CD4-positive, alpha-beta memory T cell (primary cell): ENCODE measurements around the gene IL34. TPM values are rescaled to one million over a fixed set of nuclear protein-coding genes. Genes with fewer than 3 reads are reported as not detected.
"Not testable (repeated sequence)": the region's sequence is repeated elsewhere in the genome, so short reads cannot be mapped to it uniquely, and the experiment has no call there.

Experiments
- CTCF ChIA-PET: fragments of 350-600 bp; sonication (Branson Sonifier 250); formaldehyde crosslinking; loops from one replicate; lab custom pipeline; 2021; ENCODE audit warnings: inconsistent platforms; ENCODE audit not compliant: partially characterized antibody; lab: Charles Lee
- POLR2A ChIA-PET: fragments of 350-600 bp; sonication (Branson Sonifier 250); formaldehyde crosslinking; loops from one replicate; lab custom pipeline; 2021; ENCODE audit not compliant: partially characterized antibody; lab: Charles Lee
- DNase-seq, 5 donors: peaks; one replicate each; pipeline versions ENCODE4 v3.0.0 to v3.0.0-alpha.2; 2020 to 2022; ENCODE audit warnings: mixed read lengths in 1 of 5
- H3K27ac ChIP-seq: one replicate; pipeline ENCODE4 v1.7.0; 2013; ENCODE audit warnings: low read depth, low read length
- H3K27me3 ChIP-seq: 2 replicates; pipeline ENCODE4 v1.7.0; 2013; ENCODE audit warnings: mild to moderate bottlenecking, low read length, moderate library complexity; ENCODE audit not compliant: insufficient read depth
- H3K36me3 ChIP-seq: 2 replicates; pipeline ENCODE4 v1.7.0; 2013; ENCODE audit warnings: mild to moderate bottlenecking, low read length, moderate library complexity; ENCODE audit not compliant: insufficient read depth
- H3K4me1 ChIP-seq: 2 replicates; pipeline ENCODE4 v1.7.0; 2013; ENCODE audit warnings: mild to moderate bottlenecking, low read length, moderate library complexity; ENCODE audit not compliant: insufficient read depth
- H3K4me3 ChIP-seq, 2 donors: one replicate each; pipeline ENCODE4 v1.7.0; 2013; ENCODE audit warnings: low read length in 2 of 2, mild to moderate bottlenecking in 1 of 2
- H3K9me3 ChIP-seq, 2 donors: one replicate each; pipeline ENCODE4 v1.7.0; 2013; ENCODE audit warnings: low read length in 2 of 2, control low read depth in 1 of 2; ENCODE audit not compliant: control insufficient read depth in 1 of 2
- H3K27ac Mint-ChIP-seq, 7 donors: one replicate each; pipeline ENCODE4 v1.8.0; 2020 to 2021; ENCODE audit warnings: mixed read lengths in 7 of 7, mild to moderate bottlenecking in 6 of 7, inconsistent platforms in 3 of 7, moderate library complexity in 3 of 7
- H3K27me3 Mint-ChIP-seq, 2 donors: one replicate each; pipeline ENCODE4 v1.8.0; 2020 to 2021; ENCODE audit warnings: mixed read lengths in 2 of 2
- H3K36me3 Mint-ChIP-seq, 2 donors: one replicate each; pipeline ENCODE4 v1.8.0; 2020 to 2021; ENCODE audit warnings: mixed read lengths in 2 of 2, inconsistent platforms in 1 of 2, mild to moderate bottlenecking in 1 of 2
- H3K4me1 Mint-ChIP-seq, 4 donors: one replicate each; pipeline ENCODE4 v1.8.0; 2020 to 2021; ENCODE audit warnings: mixed read lengths in 4 of 4, mild to moderate bottlenecking in 1 of 4
- H3K4me3 Mint-ChIP-seq, 8 donors: one replicate each; pipeline ENCODE4 v1.8.0; 2020 to 2021; ENCODE audit warnings: mixed read lengths in 8 of 8, mild to moderate bottlenecking in 7 of 8, moderate library complexity in 6 of 8, inconsistent platforms in 3 of 8
- H3K9me3 Mint-ChIP-seq, 8 donors: one replicate each; pipeline ENCODE4 v1.8.0; 2020 to 2021; ENCODE audit warnings: mixed read lengths in 8 of 8, mild to moderate bottlenecking in 5 of 8, inconsistent platforms in 3 of 8, moderate library complexity in 1 of 8
- intact Hi-C: fragments of 100-400 bp; cut with micrococcal nuclease; formaldehyde crosslinking; loops from one replicate; pipeline ENCODE4 v1.15.1; 2023
- polyA plus RNA-seq, 2 donors: library from polyadenylated mRNA; unstranded; fragments of 300-500 nt; fragmentation: Illumina TruSeq; gene quantifications; one replicate each; pipeline ENCODE4 v1.2.3, GENCODE V29; 2021
- total RNA-seq, 2 experiments: library from RNA; stranded (reverse); gene quantifications; one replicate each; pipeline ENCODE4 v1.2.3, GENCODE V29; 2021

Gene IL34
- total and polyA plus RNA-seq, 4 experiments from 2014 or later: not detected

- intact Hi-C loops: no loop called here
- CTCF ChIA-PET: no interaction called here
- no peaks in the 10 kb centered on the region for H3K27me3 Mint-ChIP-seq
These were observed 18.2 kb downstream of the IL34 start for GRCh38 chr16:70664325-70665112.

DNA sequence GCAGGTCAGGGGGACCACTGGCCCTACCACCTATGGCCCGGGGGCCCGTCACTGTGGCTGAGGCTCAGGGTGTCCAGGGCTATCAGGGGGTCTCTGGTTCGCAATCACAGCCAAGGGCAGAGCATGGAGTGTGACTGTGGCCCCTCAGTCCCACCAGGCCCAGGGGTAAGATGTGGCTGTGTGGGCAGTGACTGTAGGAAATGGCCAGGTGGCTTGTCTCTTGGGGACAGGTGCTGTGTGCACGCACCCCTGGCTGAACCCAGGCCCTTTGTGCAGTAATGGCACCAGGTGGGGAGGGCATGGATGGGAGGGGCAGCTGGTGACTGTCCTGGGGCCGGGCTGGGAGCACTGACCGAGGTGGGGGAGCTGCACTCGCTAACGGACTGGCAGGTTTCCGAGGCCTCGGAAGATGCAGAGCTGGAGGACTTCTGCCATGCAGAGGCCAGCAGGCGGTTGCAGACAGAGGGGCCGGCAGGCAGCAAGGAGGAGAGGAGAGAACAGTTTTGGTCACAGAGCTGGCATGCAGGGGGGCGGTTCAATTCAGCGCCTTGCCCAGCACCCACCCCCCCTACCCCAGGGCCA, 18.8 kb downstream of the IL34 start:
- no peaks in the 10 kb centered on the region for H3K4me1 ChIP-seq
- H3K36me3 ChIP-seq: no peaks in the 10 kb centered on the region
- CTCF ChIA-PET: no interaction called here
- Mint-ChIP-seq H3K9me3 (no peaks in the 10 kb centered on the region), H3K27ac (no peak overlapping the region), H3K36me3 (peaks cover 0 to 19% of the 10 kb centered on the region in 2 donors), H3K4me3 (no peak overlapping the region), H3K4me1 (no peaks in the 10 kb centered on the region), H3K27me3 (no peaks in the 10 kb centered on the region)
- intact Hi-C loops: no loop called here
- DNase-seq: no peak
- H3K27ac ChIP-seq: no peak overlapping the region
- no peaks in the 10 kb centered on the region for H3K9me3 ChIP-seq
- no peaks in the 10 kb centered on the region for H3K27me3 ChIP-seq
- POLR2A ChIA-PET: no interaction called here
- H3K4me3 ChIP-seq: no peak overlapping the region

More at GRCh38 chr16:70664325-70665112, 18.2 kb downstream of the IL34 start:
- Mint-ChIP-seq H3K27ac (no peak overlapping the region), H3K9me3 (no peaks in the 10 kb centered on the region), H3K4me1 (no peaks in the 10 kb centered on the region), H3K4me3 (no peak overlapping the region), H3K36me3 (peaks cover 0 to 19% of the 10 kb centered on the region in 2 donors)
- H3K9me3 ChIP-seq: no peaks in the 10 kb centered on the region
- POLR2A ChIA-PET: no interaction called here
- no peak overlapping the region for H3K27ac ChIP-seq
- no peak for DNase-seq
- H3K4me3 ChIP-seq: no peak overlapping the region
- no peaks in the 10 kb centered on the region for H3K27me3 ChIP-seq
- no peaks in the 10 kb centered on the region for H3K4me1 ChIP-seq
- no peaks in the 10 kb centered on the region for H3K36me3 ChIP-seq

DNA sequence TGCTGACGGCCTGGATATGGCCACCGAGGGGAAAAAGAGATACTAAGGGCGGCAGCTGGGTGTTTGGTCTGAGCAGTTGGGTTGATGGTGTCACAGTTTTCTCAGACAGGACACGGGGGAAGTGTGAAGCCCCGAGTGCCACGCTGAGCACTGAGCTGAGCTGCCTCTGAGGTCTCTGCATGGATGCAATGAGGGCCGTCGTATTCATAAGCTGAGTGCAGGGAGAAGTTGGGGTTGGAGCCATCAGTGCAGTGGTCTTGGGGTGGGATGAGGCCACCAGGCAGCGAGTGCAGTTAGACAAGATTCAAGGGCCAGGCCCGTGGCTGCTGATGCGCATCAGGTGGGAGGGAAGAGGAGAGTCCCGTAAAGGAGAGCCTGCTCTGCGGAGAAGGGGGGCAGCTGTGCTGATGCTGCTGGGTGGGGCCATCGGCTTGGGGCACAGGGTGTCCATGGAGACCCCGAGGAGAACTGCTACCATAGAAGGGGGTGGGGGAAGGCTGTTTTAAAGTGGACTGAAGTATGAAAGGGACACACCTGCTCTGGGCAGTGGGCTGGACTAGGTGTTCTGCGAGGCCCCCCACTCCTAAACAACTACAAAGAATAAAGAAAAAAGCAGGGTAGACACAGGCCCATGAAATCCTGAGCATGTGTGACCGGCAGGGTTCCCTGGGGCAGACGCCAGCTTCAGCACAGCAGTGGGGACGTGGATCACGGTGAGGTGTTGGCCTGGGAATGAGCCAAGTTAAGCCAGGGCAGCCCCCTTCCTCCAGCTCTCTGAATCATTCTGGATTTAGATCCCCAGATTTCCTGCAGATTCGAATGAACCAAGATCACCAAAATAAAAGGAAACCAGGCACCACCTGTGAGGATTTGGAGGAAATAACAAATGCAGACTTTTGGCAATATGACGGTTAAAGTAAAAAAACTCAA, 19.7 kb downstream of the IL34 start:
- H3K4me1 Mint-ChIP-seq: no peaks in the 10 kb centered on the region
- H3K27ac ChIP-seq: no peak overlapping the region
- H3K4me3 ChIP-seq: no peak overlapping the region
- ChIA-PET POLR2A (no interaction called here), CTCF (no interaction called here)
- peaks cover 0 to 1% (median 0%) of the 10 kb centered on the region in 8 donors for H3K9me3 Mint-ChIP-seq
- intact Hi-C loops: no loop called here
- no peak for DNase-seq
- H3K36me3 ChIP-seq: no peaks in the 10 kb centered on the region
- H3K4me1 ChIP-seq: no peaks in the 10 kb centered on the region
- H3K9me3 ChIP-seq: no peaks in the 10 kb centered on the region
- H3K36me3 Mint-ChIP-seq: peaks cover 0 to 19% of the 10 kb centered on the region in 2 donors
- H3K27me3 Mint-ChIP-seq: no peaks in the 10 kb centered on the region
- H3K4me3 Mint-ChIP-seq: no peak overlapping the region
- H3K27ac Mint-ChIP-seq: peak overlapping the region in 1 of 7 donors; percentile 35
- H3K27me3 ChIP-seq: no peaks in the 10 kb centered on the region

GRCh38 chr16:70670175-70670574, 23.8 kb downstream of the IL34 start:
- H3K4me1 ChIP-seq: no peaks in the 10 kb centered on the region
- Mint-ChIP-seq H3K36me3 (peaks cover 0 to 19% of the 10 kb centered on the region in 2 donors), H3K27me3 (no peaks in the 10 kb centered on the region), H3K4me3 (no peak overlapping the region), H3K27ac (peak overlapping the region in 1 of 7 donors; percentile 36), H3K9me3 (peaks cover 0 to 1% (median 0%) of the 10 kb centered on the region in 8 donors), H3K4me1 (no peaks in the 10 kb centered on the region)
- no peak overlapping the region for H3K27ac ChIP-seq
- intact Hi-C loops: no loop called here
- POLR2A ChIA-PET: no interaction called here
- DNase-seq: no peak
- no peaks in the 10 kb centered on the region for H3K27me3 ChIP-seq
- H3K9me3 ChIP-seq: no peaks in the 10 kb centered on the region
- CTCF ChIA-PET: no interaction called here
- H3K4me3 ChIP-seq: no peak overlapping the region
- no peaks in the 10 kb centered on the region for H3K36me3 ChIP-seq

GRCh38 chr16:70670938-70671337, 24.6 kb downstream of the IL34 start:
- DNase-seq, H3K27me3 Mint-ChIP-seq, POLR2A ChIA-PET, H3K4me1 ChIP-seq, H3K9me3 ChIP-seq, H3K36me3 ChIP-seq, H3K27me3 ChIP-seq, H3K9me3 Mint-ChIP-seq, H3K27ac Mint-ChIP-seq, H3K4me3 ChIP-seq, H3K4me3 Mint-ChIP-seq, H3K27ac ChIP-seq, CTCF ChIA-PET, H3K4me1 Mint-ChIP-seq, intact Hi-C loops: not testable (repeated sequence)
- peaks cover 0 to 14% of the 10 kb centered on the region in 2 donors for H3K36me3 Mint-ChIP-seq

- intact Hi-C loops: no loop called here
- Mint-ChIP-seq H3K36me3 (no peaks in the 10 kb centered on the region), H3K27ac (peak overlapping the region in 1 of 7 donors; percentile 5), H3K4me1 (peaks cover 0 to 1% (median 0%) of the 10 kb centered on the region in 4 donors), H3K9me3 (peaks cover 0 to 1% (median 0%) of the 10 kb centered on the region in 8 donors), H3K27me3 (no peaks in the 10 kb centered on the region), H3K4me3 (no peak overlapping the region)
- H3K27ac ChIP-seq: no peak overlapping the region
- no peak for DNase-seq
- H3K9me3 ChIP-seq: no peaks in the 10 kb centered on the region
- no peaks in the 10 kb centered on the region for H3K36me3 ChIP-seq
- H3K4me3 ChIP-seq: no peak overlapping the region
- ChIA-PET CTCF (no interaction called here), POLR2A (no interaction called here)
- H3K4me1 ChIP-seq: no peaks in the 10 kb centered on the region
- no peaks in the 10 kb centered on the region for H3K27me3 ChIP-seq
These were observed 28.1 kb downstream of the IL34 start for GRCh38 chr16:70674221-70675014.
